Breast epithelium (tissue), 4 donors: ENCODE measurements around the gene HYCC1. TPM values are rescaled to one million over a fixed set of nuclear protein-coding genes. Genes with fewer than 3 reads are reported as not detected.

Experiments
- DNase-seq, 2 donors: peaks; one replicate each; pipeline ENCODE4 v3.0.0-alpha.2; 2019; ENCODE audit warnings: low spot score in 2 of 2
- H3K27ac ChIP-seq, 2 donors: fragments of 200-600 bp; sonication (generic) in 1 of 2; one replicate each; pipeline ENCODE4 v1.5.1; 2016 to 2019; ENCODE audit warnings: mild to moderate bottlenecking in 1 of 2
- H3K27me3 ChIP-seq, 2 donors: fragments of 200-600 bp; sonication (generic) in 1 of 2; one replicate each; pipeline versions ENCODE4 v1.5.1 to v1.6.0; 2017 to 2019; ENCODE audit warnings: control low read depth in 1 of 2, mild to moderate bottlenecking in 1 of 2
- H3K36me3 ChIP-seq: fragments of 200-600 bp; one replicate; pipeline ENCODE4 v1.5.1; 2019
- H3K4me1 ChIP-seq, 2 donors: fragments of 200-600 bp; sonication (generic); one replicate each; pipeline ENCODE4 v1.5.1; 2016 to 2019; ENCODE audit warnings: control low read depth in 1 of 2
- H3K4me3 ChIP-seq, 3 donors: fragments of 200-600 bp; sonication (generic); 1 replicate in 2 of 3; 2 replicates in 1 of 3; pipeline ENCODE4 v1.5.1; 2016 to 2019; ENCODE audit warnings: mild to moderate bottlenecking in 3 of 3, moderate library complexity in 2 of 3
- H3K9me3 ChIP-seq, 2 donors: fragments of 200-600 bp; sonication (generic) in 1 of 2; one replicate each; pipeline ENCODE4 v1.5.1; 2016 to 2019; ENCODE audit warnings: control low read depth in 1 of 2
- POLR2A ChIP-seq: fragments of 450-650 bp; IDR thresholded peaks from one replicate; pipeline ENCODE4 v1.6.1; 2016; ENCODE audit warnings: antibody characterized with exemption, mild to moderate bottlenecking, moderate library complexity
- POLR2AphosphoS5 ChIP-seq, 3 donors: sonication (generic); formaldehyde crosslinking; IDR thresholded peaks; one replicate each; pipeline ENCODE4 v1.6.1; 2017; ENCODE audit warnings: antibody characterized with exemption in 3 of 3
- intact Hi-C: fragments of 100-400 bp; cut with DNase I; formaldehyde crosslinking; loops from one replicate; pipeline ENCODE4 v1.15.1; 2023; ENCODE audit warnings: low total_unique reads
- total RNA-seq, 3 donors: library from RNA; depleted of rRNA; stranded (reverse); fragments of >200 nt; gene quantifications; one replicate each; pipeline ENCODE4 v1.1.0, GENCODE V29; 2016
- TF ChIP-seq, protein P1 (sequence below), 3 donors: fragments of 450-650 bp; IDR thresholded peaks; one replicate each; pipeline ENCODE4 v1.5.1; 2016 to 2017; ENCODE audit warnings: antibody characterized with exemption in 3 of 3, mild to moderate bottlenecking in 3 of 3, moderate library complexity in 3 of 3

The HYCC1 gene
- total RNA-seq, 3 donors from 2014 or later: 43.8 to 64.6 (median 50.4) TPM

DNA sequence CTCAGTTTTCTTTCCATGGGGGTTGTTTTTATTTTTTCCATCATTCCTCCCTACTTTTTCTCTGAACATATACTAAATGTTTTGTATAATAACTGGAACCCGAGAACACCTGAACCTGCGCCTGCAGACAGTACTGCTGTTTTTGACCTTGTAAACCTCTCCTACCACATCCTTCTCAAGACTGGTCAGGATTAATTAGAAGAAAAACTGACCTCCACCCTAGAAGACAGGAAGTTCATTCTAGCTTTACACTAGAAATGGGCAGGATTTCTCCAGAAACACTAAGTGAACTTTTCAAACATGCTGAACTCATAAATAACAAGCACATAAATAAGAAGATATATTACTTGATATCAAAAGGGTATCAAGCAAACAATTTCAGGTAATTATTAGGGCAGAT, 751 bp upstream of the HYCC1 start:
- H3K4me3 ChIP-seq: peak overlapping the region in 1 of 3 donors; percentile 96
- H3K4me1 ChIP-seq: no peaks in the 10 kb centered on the region
- no peaks in the 10 kb centered on the region for H3K36me3 ChIP-seq
- no peaks in the 10 kb centered on the region for H3K9me3 ChIP-seq
- H3K27me3 ChIP-seq: no peaks in the 10 kb centered on the region
- no peak overlapping the region for H3K27ac ChIP-seq
- no peak for TF ChIP-seq POLR2AphosphoS5 (IDR thresholded peaks at IDR 0.05)
- no peak for TF ChIP-seq POLR2A
- TF ChIP-seq, protein P1, sequence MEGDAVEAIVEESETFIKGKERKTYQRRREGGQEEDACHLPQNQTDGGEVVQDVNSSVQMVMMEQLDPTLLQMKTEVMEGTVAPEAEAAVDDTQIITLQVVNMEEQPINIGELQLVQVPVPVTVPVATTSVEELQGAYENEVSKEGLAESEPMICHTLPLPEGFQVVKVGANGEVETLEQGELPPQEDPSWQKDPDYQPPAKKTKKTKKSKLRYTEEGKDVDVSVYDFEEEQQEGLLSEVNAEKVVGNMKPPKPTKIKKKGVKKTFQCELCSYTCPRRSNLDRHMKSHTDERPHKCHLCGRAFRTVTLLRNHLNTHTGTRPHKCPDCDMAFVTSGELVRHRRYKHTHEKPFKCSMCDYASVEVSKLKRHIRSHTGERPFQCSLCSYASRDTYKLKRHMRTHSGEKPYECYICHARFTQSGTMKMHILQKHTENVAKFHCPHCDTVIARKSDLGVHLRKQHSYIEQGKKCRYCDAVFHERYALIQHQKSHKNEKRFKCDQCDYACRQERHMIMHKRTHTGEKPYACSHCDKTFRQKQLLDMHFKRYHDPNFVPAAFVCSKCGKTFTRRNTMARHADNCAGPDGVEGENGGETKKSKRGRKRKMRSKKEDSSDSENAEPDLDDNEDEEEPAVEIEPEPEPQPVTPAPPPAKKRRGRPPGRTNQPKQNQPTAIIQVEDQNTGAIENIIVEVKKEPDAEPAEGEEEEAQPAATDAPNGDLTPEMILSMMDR (IDR thresholded peaks at IDR 0.05): no peak
- intact Hi-C loops: no loop called here
- DNase-seq: no peak

DNA sequence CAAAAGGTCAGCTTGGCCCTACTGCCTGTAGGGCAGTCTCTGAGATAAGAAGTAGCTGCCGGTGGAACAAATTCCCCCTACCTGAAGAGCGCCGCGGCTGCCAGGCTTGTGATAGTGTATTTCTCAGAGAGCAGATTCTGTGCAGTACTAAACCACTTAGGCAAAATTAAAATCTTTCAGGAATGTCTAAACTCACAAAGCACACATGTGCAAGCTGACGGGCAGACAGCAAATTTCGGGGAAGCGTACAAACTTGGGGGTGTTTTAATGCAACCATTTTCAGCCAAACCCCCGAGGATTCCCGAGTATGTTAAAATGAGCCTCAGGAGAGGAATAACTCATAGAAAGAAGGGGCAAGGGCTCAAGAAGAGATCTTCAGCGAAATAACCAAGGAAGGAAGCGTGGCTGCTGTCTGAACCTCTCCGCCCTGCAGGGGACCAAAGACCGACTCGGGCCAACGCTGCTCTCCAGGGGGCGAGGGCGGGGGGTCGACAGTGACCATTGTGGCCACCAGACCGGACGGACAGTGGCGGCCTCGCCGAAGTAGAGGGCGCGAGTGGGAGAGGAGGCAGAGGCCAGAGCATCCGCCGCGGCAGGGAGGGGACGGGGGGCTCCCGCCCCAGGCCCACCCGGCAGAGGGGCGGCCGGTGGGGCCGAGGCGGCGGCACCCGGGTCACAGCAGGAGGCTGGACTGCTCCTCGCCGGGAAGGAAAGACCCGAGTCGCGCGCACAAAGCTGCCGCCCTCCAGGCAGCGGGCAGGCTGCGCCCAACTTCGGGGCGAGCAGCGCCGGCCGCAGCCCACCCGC, 819 bp downstream of the HYCC1 start:
- intact Hi-C loops: no loop called here
- H3K4me1 ChIP-seq: no peaks in the 10 kb centered on the region

DNA sequence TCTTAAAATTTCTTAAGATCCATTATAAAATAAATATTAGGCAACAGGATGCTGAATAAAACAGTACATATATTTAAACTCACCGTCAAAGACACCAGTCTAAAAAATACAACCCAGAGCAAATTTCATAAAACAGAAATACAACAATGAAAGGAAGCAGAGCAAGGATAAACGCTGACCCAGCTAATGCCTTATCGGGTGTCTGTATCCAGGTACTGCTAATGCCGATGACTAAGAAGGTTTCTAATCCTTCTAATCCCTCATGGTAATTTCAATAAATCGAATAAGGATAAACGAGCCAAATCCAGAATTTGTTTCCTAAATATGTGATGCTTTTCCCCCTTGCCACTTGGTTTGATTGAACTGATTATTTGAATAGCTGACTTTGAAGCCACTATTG, 1.7 kb downstream of the HYCC1 start:
- H3K27ac ChIP-seq: peak overlapping the region; percentile 20 to 85

More for the DNA sequence above, 819 bp downstream of the HYCC1 start:
- TF ChIP-seq, protein P1 (IDR thresholded peaks at IDR 0.05): no peak
- TF ChIP-seq POLR2A: no peak
- TF ChIP-seq POLR2AphosphoS5 (IDR thresholded peaks at IDR 0.05): no peak
- H3K36me3 ChIP-seq: no peaks in the 10 kb centered on the region
- no peaks in the 10 kb centered on the region for H3K9me3 ChIP-seq
- no peaks in the 10 kb centered on the region for H3K27me3 ChIP-seq
- H3K27ac ChIP-seq: peak overlapping the region; percentile 80 to 85
- DNase-seq: no peak
- H3K4me3 ChIP-seq: peak overlapping the region; percentile 75 to 96 (median 90)

DNA sequence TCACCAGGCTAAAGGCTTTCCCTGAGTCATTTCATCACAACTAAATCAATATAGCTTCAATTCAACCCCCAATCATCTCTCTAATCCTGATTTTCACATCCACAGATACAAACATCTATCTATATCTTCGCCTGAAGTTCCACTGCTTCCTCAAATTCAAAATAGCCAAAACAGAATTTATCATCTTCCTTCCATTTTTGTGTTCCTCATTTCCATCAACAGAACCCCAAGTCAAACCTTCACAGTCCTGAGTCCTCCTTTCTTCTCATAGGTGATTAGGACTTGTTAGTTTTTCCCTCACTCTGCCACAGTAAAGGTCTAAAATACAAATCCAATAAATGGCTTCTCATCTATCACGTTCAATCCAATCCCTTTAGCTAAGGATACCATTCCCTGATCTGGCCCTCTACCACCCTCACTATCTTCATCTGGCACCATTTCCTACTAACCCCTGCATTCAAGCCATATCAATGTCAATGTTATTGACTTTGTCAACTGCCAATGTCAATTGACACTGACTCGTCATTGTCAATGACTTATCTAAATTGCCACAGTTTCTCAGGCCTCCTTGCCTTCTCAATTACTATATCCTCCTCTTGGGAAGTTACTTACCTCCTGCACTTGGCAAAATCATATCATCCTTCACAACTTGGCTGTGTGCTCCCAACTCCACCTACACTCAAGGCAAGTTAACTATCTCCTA, 2.6 kb downstream of the HYCC1 start:
- Histone ChIP-seq H3K9me3 (no peaks in the 10 kb centered on the region), H3K27ac (peak overlapping the region; percentile 44 to 54), H3K4me1 (no peaks in the 10 kb centered on the region), H3K4me3 (peak overlapping the region in 2 of 3 donors; percentile 75 to 96), H3K36me3 (no peaks in the 10 kb centered on the region), H3K27me3 (no peaks in the 10 kb centered on the region)
- intact Hi-C loops: no loop called here
- TF ChIP-seq, protein P1 (IDR thresholded peaks at IDR 0.05): no peak
- TF ChIP-seq POLR2AphosphoS5 (IDR thresholded peaks at IDR 0.05) (no peak), POLR2A (no peak)
- DNase-seq: no peak

More for the DNA sequence above, 1.7 kb downstream of the HYCC1 start:
- peak overlapping the region; percentile 75 to 96 (median 90) for H3K4me3 ChIP-seq
- intact Hi-C loops: no loop called here
- H3K9me3 ChIP-seq: no peaks in the 10 kb centered on the region
- H3K36me3 ChIP-seq: no peaks in the 10 kb centered on the region
- H3K4me1 ChIP-seq: no peaks in the 10 kb centered on the region
- TF ChIP-seq POLR2AphosphoS5 (IDR thresholded peaks at IDR 0.05) (no peak), POLR2A (no peak)
- TF ChIP-seq, protein P1 (IDR thresholded peaks at IDR 0.05): no peak
- no peaks in the 10 kb centered on the region for H3K27me3 ChIP-seq
- DNase-seq: no peak

DNA sequence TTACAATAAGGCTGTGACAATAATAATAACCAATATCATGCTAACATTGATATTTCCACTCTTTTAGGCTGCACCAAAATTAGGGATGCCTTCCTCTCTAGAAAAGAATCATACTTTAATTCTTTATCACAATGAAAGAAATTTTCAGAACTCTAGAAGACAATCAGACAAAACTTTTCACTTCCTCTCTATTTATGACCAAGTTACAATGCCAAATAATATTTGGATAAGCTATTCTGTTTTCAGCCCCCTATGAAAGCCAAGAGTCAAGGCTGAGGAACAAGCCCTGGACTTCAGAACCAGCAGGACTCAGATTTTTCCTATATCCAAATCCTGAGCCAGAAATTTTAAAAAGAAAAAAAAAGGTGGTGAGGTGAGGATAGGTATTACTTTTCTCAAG, 4.6 kb downstream of the HYCC1 start:
- intact Hi-C loops: no loop called here
- TF ChIP-seq, protein P1 (IDR thresholded peaks at IDR 0.05): no peak
- no peak for TF ChIP-seq POLR2AphosphoS5 (IDR thresholded peaks at IDR 0.05)
- no peak for TF ChIP-seq POLR2A

More for the DNA sequence above, 4.6 kb downstream of the HYCC1 start:
- DNase-seq: no peak
- H3K27ac ChIP-seq: peak overlapping the region in 1 of 2 donors; percentile 49
- H3K27me3 ChIP-seq: no peaks in the 10 kb centered on the region
- no peaks in the 10 kb centered on the region for H3K4me1 ChIP-seq
- H3K9me3 ChIP-seq: no peaks in the 10 kb centered on the region
- H3K4me3 ChIP-seq: peak overlapping the region in 1 of 3 donors; percentile 15
- no peaks in the 10 kb centered on the region for H3K36me3 ChIP-seq
